WTC11 (cell line): Measurements from ENCODE around the gene STXBP6. TPM values are rescaled to one million over a fixed set of nuclear protein-coding genes. Genes with fewer than 3 reads are reported as not detected.

Source experiments
- ATAC-seq: fragments of 200-7000 bp; cut with Tn5 transposase; 2 replicates; pipeline ENCODE4 v1.10.0; 2021; ENCODE audit warnings: mild to moderate bottlenecking, moderate library complexity
- CTCF ChIA-PET: fragments of 300-600 bp; sonication (Branson Sonifier 250); formaldehyde crosslinking; loops from one replicate; lab custom pipeline; 2021; ENCODE audit warnings: antibody characterized with exemption; lab: Charles Lee
- POLR2A ChIA-PET: fragments of 350-600 bp; sonication (Branson Sonifier 250); formaldehyde crosslinking; loops from one replicate; lab custom pipeline; 2021; ENCODE audit warnings: antibody characterized with exemption; lab: Charles Lee
- DNase-seq: peaks from one replicate; pipeline ENCODE4 v3.0.0; 2021; ENCODE audit warnings: low spot score
- H3K27ac Mint-ChIP-seq: 2 replicates; pipeline ENCODE4 v1.8.0; 2021; ENCODE audit warnings: mixed read lengths
- H3K27me3 Mint-ChIP-seq: 2 replicates; pipeline ENCODE4 v1.8.0; 2021; ENCODE audit warnings: low read depth, mild to moderate bottlenecking, moderate library complexity, mixed read lengths
- H3K36me3 Mint-ChIP-seq: 2 replicates; pipeline ENCODE4 v1.8.0; 2021; ENCODE audit warnings: mixed read lengths
- H3K4me1 Mint-ChIP-seq: 2 replicates; pipeline ENCODE4 v1.8.0; 2022; ENCODE audit warnings: mixed read lengths
- H3K4me3 Mint-ChIP-seq: 2 replicates; pipeline ENCODE4 v1.8.0; 2021; ENCODE audit warnings: mild to moderate bottlenecking, moderate library complexity, mixed read lengths
- H3K9me3 Mint-ChIP-seq: 2 replicates; pipeline ENCODE4 v1.8.0; 2021; ENCODE audit warnings: mixed read lengths
- AFF4 ChIP-seq: sonication (generic); formaldehyde crosslinking; IDR thresholded peaks from 2 replicates; pipeline ENCODE4 v1.8.1; 2023; ENCODE audit warnings: mild to moderate bottlenecking, missing genetic modification reagents, borderline replicate concordance
- ATF1 ChIP-seq: sonication (generic); formaldehyde crosslinking; IDR thresholded peaks from 2 replicates; pipeline ENCODE4 v1.8.1; 2023; ENCODE audit warnings: mild to moderate bottlenecking, moderate library complexity, missing genetic modification reagents
- E2F4 ChIP-seq: sonication (generic); formaldehyde crosslinking; IDR thresholded peaks from 2 replicates; pipeline ENCODE4 v1.8.1; 2022; ENCODE audit warnings: low read depth, mild to moderate bottlenecking, moderate library complexity, missing genetic modification reagents, borderline replicate concordance
- FOXJ3 ChIP-seq: sonication (generic); formaldehyde crosslinking; IDR thresholded peaks from 2 replicates; pipeline ENCODE4 v1.9.0; 2021; ENCODE audit warnings: missing genetic modification reagents, mild to moderate bottlenecking, borderline replicate concordance
- FOXK1 ChIP-seq: sonication (generic); formaldehyde crosslinking; IDR thresholded peaks from 2 replicates; pipeline ENCODE4 v1.8.0; 2022; ENCODE audit warnings: mild to moderate bottlenecking, moderate library complexity, missing genetic modification reagents
- GRHL2 ChIP-seq: fragments of 250-450 bp; sonication (Bioruptor Pico); IDR thresholded peaks from 2 replicates; pipeline ENCODE4 v1.8.0; 2022; ENCODE audit warnings: mild to moderate bottlenecking, moderate library complexity; ENCODE audit not compliant: insufficient replicate concordance, severe bottlenecking
- JUN ChIP-seq: sonication (generic); formaldehyde crosslinking; IDR thresholded peaks from 2 replicates; pipeline ENCODE4 v1.8.0; 2023; ENCODE audit warnings: mild to moderate bottlenecking, missing genetic modification reagents
- NFE2L1 ChIP-seq: sonication (generic); formaldehyde crosslinking; IDR thresholded peaks from 2 replicates; pipeline ENCODE4 v1.8.1; 2023; ENCODE audit warnings: missing genetic modification reagents
- PRRX2 ChIP-seq: fragments of 250-450 bp; sonication (Bioruptor Pico); IDR thresholded peaks from 2 replicates; pipeline ENCODE4 v1.8.0; 2021; ENCODE audit warnings: mild to moderate bottlenecking
- USF2 ChIP-seq: sonication (generic); formaldehyde crosslinking; IDR thresholded peaks from 2 replicates; pipeline ENCODE4 v1.8.1; 2023; ENCODE audit warnings: mild to moderate bottlenecking, missing genetic modification reagents, moderate library complexity
- ZBTB21 ChIP-seq: sonication (generic); formaldehyde crosslinking; IDR thresholded peaks from 2 replicates; pipeline ENCODE4 v1.8.1; 2023; ENCODE audit warnings: mild to moderate bottlenecking, missing genetic modification reagents, borderline replicate concordance
- ZNF416 ChIP-seq: fragments of 250-450 bp; sonication (Bioruptor Pico); IDR thresholded peaks from 2 replicates; pipeline ENCODE4 v1.9.0; 2021; ENCODE audit warnings: mild to moderate bottlenecking, inconsistent platforms
- total RNA-seq: library from RNA; stranded (reverse); gene quantifications from 3 replicates; pipeline ENCODE4 v1.2.3, GENCODE V29; 2021

STXBP6 gene
- total RNA-seq, 1 experiment from 2014 or later: 4.2 TPM

DNA sequence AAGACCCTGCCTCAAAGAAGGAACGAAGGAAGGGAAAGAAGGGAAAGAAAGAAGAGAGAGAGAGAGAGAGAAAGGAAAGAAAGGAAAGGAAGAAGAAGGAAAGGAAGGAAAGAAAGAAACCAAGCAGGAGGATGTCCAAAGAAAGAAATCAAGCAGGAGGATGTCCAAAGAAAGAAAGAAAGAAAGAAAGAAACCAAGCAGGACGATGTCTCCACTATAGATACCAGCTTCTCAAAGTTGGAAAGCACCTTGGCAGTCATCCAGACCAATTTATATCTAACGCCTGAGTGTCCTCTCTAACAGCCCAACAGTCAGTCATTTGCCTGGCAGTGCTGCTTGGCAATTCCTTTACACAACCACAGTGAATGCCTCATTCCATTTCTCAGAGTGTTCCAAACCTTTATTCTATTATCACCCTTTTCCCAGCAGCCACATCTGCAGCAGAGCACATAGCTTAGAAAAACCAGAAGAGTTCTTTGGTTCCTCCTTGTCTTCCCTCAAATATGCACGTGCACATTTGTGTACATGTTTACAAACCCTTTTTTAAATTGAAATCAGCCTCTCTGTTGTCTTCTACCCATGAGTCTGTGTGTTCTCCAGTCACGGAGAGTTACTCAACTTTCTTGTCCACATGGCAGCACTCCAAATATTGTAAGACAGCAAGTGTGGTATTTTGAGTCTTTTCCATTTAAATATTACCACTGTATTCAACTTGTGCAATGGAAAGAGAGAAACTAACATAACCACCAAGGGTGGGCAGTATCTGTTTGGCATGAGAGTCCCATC lies 138.4 kb downstream of the STXBP6 start (continued):
- no peak for TF ChIP-seq AFF4 (CRISPR knock-in tag)

DNA sequence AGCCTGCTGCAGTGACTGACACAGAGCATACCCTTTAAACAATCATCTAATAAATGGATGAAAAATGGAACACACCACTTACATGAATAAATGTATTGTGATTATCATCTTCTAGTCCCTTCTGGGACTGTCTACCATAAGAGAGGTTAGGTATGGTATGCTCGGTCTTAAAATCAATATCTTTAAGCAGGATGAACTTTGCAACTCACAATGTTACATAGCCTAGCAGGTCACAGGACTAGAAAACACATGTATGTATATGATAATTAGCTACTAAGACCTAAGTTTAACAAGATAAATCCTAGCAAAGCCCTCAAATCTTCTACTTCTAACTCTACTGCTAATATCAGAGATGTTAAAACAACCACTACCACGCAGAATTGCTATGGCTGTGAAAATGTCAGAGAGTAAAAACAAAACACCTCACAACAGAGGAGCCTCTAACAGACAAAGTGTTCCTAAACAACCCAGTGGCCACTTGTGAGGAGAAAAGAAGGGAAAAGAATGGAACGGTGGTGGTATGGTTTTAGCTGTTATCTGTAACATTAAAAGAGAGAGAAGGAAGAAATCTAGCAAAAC lies 139.4 kb downstream of the STXBP6 start:
- H3K4me3 Mint-ChIP-seq: no peak overlapping the region
- no peaks in the 10 kb centered on the region for H3K4me1 Mint-ChIP-seq
- H3K9me3 Mint-ChIP-seq: no peaks in the 10 kb centered on the region
- H3K27ac Mint-ChIP-seq: no peak overlapping the region
- TF ChIP-seq FOXJ3 (CRISPR knock-in tag) (no peak), ZBTB21 (no peak), FOXK1 (no peak), JUN (CRISPR knock-in tag) (no peak), ATF1 (CRISPR knock-in tag) (no peak), USF2 (CRISPR knock-in tag) (no peak), PRRX2 (no peak), NFE2L1 (CRISPR knock-in tag) (no peak), E2F4 (CRISPR knock-in tag) (no peak), GRHL2 (CRISPR knock-in tag) (no peak)
- DNase-seq: no peak
- ChIA-PET POLR2A (no interaction called here), CTCF (no interaction called here)
- no peaks in the 10 kb centered on the region for H3K36me3 Mint-ChIP-seq
- H3K27me3 Mint-ChIP-seq: no peaks in the 10 kb centered on the region
- ATAC-seq: no peak

DNA sequence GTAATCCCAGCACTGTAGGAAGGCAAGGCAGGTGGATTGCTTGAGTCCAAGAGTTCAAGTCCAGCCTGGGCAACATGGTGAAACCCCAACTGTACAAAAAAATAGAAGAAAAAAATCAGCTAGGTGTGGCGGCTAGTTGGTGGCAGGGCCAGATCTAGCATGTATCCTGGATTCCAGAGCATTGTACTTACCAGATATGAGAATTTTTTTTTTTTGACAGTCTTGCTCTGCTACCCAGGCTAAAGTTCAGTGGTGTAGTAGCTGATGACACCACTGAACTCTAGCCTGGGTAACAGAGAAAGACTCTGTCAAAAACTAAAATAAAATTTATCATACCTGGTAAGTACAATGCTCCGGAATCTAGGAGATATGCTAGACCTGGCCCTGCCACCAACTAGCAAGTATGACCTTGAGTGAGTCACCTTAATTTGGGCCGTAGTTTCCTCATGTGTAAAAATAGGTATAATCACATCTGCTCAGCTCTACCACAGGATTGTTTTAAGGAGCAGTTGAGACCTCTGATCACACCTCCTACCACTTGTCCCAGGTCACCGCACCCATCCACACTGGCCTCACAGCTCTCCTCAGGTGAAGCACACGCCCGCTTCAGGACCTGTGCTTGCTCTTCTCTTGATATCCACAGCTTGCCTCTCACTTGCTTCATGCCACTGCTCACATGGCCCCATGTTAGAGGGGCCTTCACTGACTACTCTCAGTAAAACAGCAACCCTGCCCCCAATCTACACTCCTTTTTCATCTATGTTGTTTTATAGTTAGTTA lies 140.2 kb downstream of the STXBP6 start:
- CTCF ChIA-PET: no interaction called here
- TF ChIP-seq ZNF416 (CRISPR knock-in tag): no peak
- POLR2A ChIA-PET: no interaction called here
- no peak for DNase-seq
- Mint-ChIP-seq H3K4me3 (no peak overlapping the region), H3K9me3 (no peaks in the 10 kb centered on the region), H3K36me3 (no peaks in the 10 kb centered on the region), H3K27ac (no peak overlapping the region), H3K27me3 (no peaks in the 10 kb centered on the region), H3K4me1 (no peaks in the 10 kb centered on the region)
- ATAC-seq: no peak
